ENCODE data around the gene COX7A1.

GRCh38 chr19:36112678-36113077 is 39.6 kb downstream of the COX7A1 start:
- no peak for TF ChIP-seq CTCF (optimal IDR thresholded peaks at IDR 0.05 in 1 of 3, IDR thresholded peaks at IDR 0.05 in 1 of 3, conservative IDR thresholded peaks at IDR 0.05 in 1 of 3; ENCODE audit: extremely low read depth in 1 of 3, insufficient read depth in 2 of 3, low read length in 3 of 3)
- TF ChIP-seq EZH2 (IDR thresholded peaks at IDR 0.05; ENCODE audit: low read length) = no peak
